GM23248 (cell line): ENCODE data around the gene CASK.

Source experiments
- EZH2 ChIP-seq: fragments of 200-600 bp; sonication (generic); IDR thresholded peaks from 2 replicates; pipeline ENCODE4 v1.6.1; 2018; ENCODE audit warnings: antibody characterized with exemption, mild to moderate bottlenecking; ENCODE audit not compliant: insufficient read depth, poor library complexity, severe bottlenecking
- EZH2phosphoT487 ChIP-seq: fragments of 200-600 bp; sonication (generic); IDR thresholded peaks from 2 replicates; pipeline ENCODE4 v1.6.1; 2018; ENCODE audit warnings: antibody characterized with exemption, moderate library complexity, mild to moderate bottlenecking, low read depth; ENCODE audit not compliant: insufficient read depth

- TF ChIP-seq EZH2phosphoT487 (no peak), EZH2 (no peak)
Measured at GRCh38 chrX:41693024-41693423, 230.3 kb downstream of the CASK start.
